GM23248 (cell line): Measurements from ENCODE around the gene NCAPD2.

Source experiments
- EZH2 ChIP-seq: fragments of 200-600 bp; sonication (generic); IDR thresholded peaks from 2 replicates; pipeline ENCODE4 v1.6.1; 2018; ENCODE audit warnings: antibody characterized with exemption, mild to moderate bottlenecking; ENCODE audit not compliant: insufficient read depth, poor library complexity, severe bottlenecking
- EZH2phosphoT487 ChIP-seq: fragments of 200-600 bp; sonication (generic); IDR thresholded peaks from 2 replicates; pipeline ENCODE4 v1.6.1; 2018; ENCODE audit warnings: antibody characterized with exemption, moderate library complexity, mild to moderate bottlenecking, low read depth; ENCODE audit not compliant: insufficient read depth

DNA sequence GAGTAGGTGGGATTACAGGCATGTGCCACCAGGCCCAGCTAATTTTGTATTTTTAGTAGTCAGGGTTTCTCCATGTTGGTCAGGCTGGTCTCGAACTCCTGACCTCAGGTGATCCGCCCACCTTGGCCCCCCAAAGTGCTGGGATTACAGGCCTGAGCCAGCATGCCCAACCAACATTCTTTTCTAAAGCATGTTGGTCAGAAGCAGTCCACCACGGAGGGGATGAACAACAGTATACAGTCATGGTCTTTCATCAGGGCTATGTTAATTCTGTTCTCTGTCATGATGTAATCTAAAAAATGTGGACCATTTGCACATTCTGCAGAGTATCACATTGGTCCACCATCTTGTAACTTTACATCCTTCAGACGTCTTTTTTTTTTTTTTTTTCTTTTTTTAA, 4.5 kb upstream of the NCAPD2 start:
- TF ChIP-seq EZH2 (no peak), EZH2phosphoT487 (no peak)
